GM21717 (cell line): ENCODE results near the gene C1QC.

Experiments used
- ATAC-seq: cut with Tn5 transposase; IDR thresholded peaks from one replicate; pipeline ENCODE4 v1.9.1; 2021; ENCODE audit warnings: mild to moderate bottlenecking, moderate library complexity; ENCODE audit not compliant: unreplicated experiment

Gene C1QC

DNA sequence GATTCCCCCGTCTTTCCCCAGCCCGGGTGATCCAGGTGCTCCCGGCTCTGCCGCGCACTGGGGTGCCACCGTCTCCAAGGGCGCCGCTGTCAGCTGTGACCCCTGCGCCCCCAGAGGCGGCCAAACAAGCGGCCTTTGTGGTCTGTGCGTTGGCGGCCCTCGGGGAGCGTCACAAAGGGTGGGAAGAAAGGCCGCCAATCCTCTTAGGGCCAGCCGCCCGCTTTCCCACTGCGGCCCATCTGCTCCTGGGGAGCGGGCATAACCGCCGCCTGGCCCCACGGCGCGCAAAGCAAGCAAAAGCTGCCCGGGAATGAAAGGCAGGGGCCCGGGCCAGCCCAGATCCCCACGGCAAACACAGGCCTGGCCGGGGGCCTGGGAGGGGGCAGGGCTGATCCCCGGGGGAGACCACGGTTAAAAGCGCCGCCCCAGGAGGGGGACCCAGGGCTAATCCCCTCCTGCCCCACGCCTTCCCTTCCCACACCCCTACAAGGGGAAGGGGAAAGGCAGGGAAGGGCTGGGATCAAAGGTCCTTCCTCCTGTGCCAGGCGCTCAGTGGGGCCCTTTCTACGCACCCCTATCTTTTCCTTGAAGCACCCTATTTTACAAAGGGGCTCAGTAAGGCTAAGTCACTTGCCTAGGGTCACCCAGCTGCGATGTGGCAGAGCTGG lies 33.6 kb downstream of the C1QC start:
- no peak for ATAC-seq

GRCh38 chr1:22677931-22678896 lies 34.8 kb downstream of the C1QC start:
- ATAC-seq: no peak

GRCh38 chr1:22680726-22681125 lies 37.3 kb downstream of the C1QC start:
- ATAC-seq: no peak

GRCh38 chr1:22681556-22682276 lies 38.3 kb downstream of the C1QC start:
- ATAC-seq: no peak

- ATAC-seq: no peak
Measured at GRCh38 chr1:22683547-22683946, 40.1 kb downstream of the C1QC start.

- ATAC-seq: no peak
Measured at GRCh38 chr1:22685591-22686059, 42.2 kb downstream of the C1QC start.

DNA sequence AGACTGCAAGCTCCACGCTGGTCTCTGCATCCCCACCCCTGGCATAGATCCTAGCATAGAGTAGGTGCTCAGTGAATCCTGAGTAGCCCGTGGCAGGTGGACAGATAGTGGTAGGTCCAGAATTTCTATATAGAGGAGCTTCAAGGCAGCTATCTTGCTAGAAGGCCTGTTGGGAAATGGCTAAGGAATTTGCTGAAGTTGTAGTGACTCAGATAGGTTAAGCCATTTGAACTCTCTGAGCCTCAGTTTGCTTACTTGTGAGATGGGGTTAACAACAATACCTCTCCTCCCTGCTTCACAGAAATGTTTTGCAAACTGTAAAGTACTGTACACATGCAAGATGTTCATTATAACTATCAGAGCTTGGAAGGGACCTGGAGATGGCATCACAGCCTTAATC lies 43.8 kb downstream of the C1QC start:
- ATAC-seq: no peak

DNA sequence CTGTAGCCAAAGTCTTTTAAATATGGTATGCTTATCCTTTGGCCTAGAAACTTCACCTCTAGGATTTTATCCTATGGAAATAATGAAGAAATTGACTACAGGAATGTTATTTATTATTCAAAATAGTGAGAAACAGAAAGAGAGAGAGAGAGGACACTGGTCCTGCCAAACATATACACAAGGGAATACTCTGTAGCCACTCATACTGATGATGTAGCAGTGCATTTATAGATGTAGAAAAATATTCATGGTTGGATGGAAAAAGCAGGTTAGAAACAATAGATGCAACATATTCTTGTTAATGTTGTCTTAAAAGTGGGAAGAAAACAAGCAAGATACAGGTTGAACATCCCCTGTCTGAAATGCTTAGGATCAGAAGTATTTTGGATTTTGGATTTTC lies 45.0 kb downstream of the C1QC start:
- no peak for ATAC-seq

DNA sequence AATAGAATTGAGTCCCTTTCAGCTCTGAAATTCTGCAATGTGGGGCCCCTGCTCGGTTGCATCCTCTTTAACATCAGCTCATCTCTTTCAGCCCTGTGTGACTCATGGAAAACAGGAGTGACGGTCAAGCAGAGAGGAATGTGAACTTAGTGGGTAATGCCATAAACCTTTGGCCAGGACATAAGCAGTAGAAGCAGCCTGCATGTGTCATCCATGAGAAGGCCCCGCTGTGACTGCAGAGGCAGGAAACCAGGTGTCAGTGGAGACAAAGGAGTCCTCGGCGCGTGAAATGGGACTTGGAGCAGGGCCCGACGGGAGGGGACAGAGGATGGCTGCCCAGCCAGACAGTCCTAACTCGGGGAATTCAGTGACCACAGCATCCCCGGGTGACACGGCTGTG lies 46.1 kb downstream of the C1QC start:
- no peak for ATAC-seq

GRCh38 chr1:22691031-22691753 lies 47.8 kb downstream of the C1QC start:
- no peak for ATAC-seq

GRCh38 chr1:22694172-22694571 lies 50.7 kb downstream of the C1QC start:
- no peak for ATAC-seq

GRCh38 chr1:22696610-22697009 lies 53.2 kb downstream of the C1QC start:
- ATAC-seq: no peak
